HG03520 (cell line): ENCODE data around the gene APMAP.

ENCODE experiments used
- ATAC-seq: cut with Tn5 transposase; IDR thresholded peaks from one replicate; pipeline ENCODE4 v1.9.1; 2021; ENCODE audit warnings: mild to moderate bottlenecking, moderate library complexity; ENCODE audit not compliant: unreplicated experiment

Gene APMAP

GRCh38 chr20:25025091-25025861 is 32.7 kb upstream of the APMAP start:
- ATAC-seq, result no peak

GRCh38 chr20:25024171-25024570 is 31.6 kb upstream of the APMAP start:
- ATAC-seq, result no peak

GRCh38 chr20:25023356-25023755 is 30.8 kb upstream of the APMAP start:
- ATAC-seq, result no peak

GRCh38 chr20:25022680-25023079 is 30.1 kb upstream of the APMAP start:
- ATAC-seq, result no peak

- ATAC-seq, result no peak
These were observed 28.8 kb upstream of the APMAP start for GRCh38 chr20:25021336-25021735.

- ATAC-seq, result no peak
These were observed 28.4 kb upstream of the APMAP start for GRCh38 chr20:25020901-25021301.

GRCh38 chr20:25020345-25020744 is 27.8 kb upstream of the APMAP start:
- no peak for ATAC-seq

GRCh38 chr20:25019381-25020155 is 27.0 kb upstream of the APMAP start:
- no peak for ATAC-seq

- no peak for ATAC-seq
These were observed 26.3 kb upstream of the APMAP start for GRCh38 chr20:25018841-25019240.

- ATAC-seq, result no peak
These were observed 25.9 kb upstream of the APMAP start for GRCh38 chr20:25018425-25018824.

GRCh38 chr20:25017257-25017803 is 24.8 kb upstream of the APMAP start:
- no peak for ATAC-seq

GRCh38 chr20:25016471-25016870 is 23.9 kb upstream of the APMAP start:
- no peak for ATAC-seq

- ATAC-seq, result no peak
These were observed 23.4 kb upstream of the APMAP start for GRCh38 chr20:25015986-25016385.

- no peak for ATAC-seq
These were observed 22.3 kb upstream of the APMAP start for GRCh38 chr20:25014816-25015215.

- no peak for ATAC-seq
These were observed 21.2 kb upstream of the APMAP start for GRCh38 chr20:25013478-25014380.

- no peak for ATAC-seq
These were observed 20.2 kb upstream of the APMAP start for GRCh38 chr20:25012616-25013189.

GRCh38 chr20:25011831-25012241 is 19.3 kb upstream of the APMAP start:
- no peak for ATAC-seq

GRCh38 chr20:25011261-25011660 is 18.7 kb upstream of the APMAP start:
- no peak for ATAC-seq

GRCh38 chr20:25009218-25010145 is 16.9 kb upstream of the APMAP start:
- no peak for ATAC-seq
